IMR-90 (cell line): Measurements from ENCODE around the gene SOX12. TPM values are rescaled to one million over a fixed set of nuclear protein-coding genes. Genes with fewer than 3 reads are reported as not detected.
A peak's percentile ranks its signal among the peaks of the same experiment; 100 is the strongest.

Experiments used
- ATAC-seq: fragments of 200-7000 bp; cut with Tn5 transposase; 2 replicates; pipeline ENCODE4 v1.9.1; 2020; ENCODE audit warnings: low read depth, mild to moderate bottlenecking, moderate library complexity
- BruUV-seq: library from RNA; stranded (reverse); fragments of 400-500 nt; replicated peaks from 2 replicates; lab custom pipeline; 2021; lab: Mats Ljungman, UMichigan
- CTCF ChIA-PET: fragments of 300-600 bp; formaldehyde crosslinking; extraction: SDS; loops from one replicate; lab custom pipeline; 2021; ENCODE audit warnings: antibody characterized with exemption; lab: Yijun Ruan, JAX
- POLR2A ChIA-PET: fragments of 300-600 bp; sonication (Branson Sonifier 250); formaldehyde crosslinking; loops from one replicate; lab custom pipeline; 2022; ENCODE audit warnings: antibody characterized with exemption; ENCODE audit not compliant: unreplicated experiment; lab: Charles Lee
- DNase-seq: peaks from one replicate; pipeline ENCODE4 v3.0.0; 2013
- H2AFZ ChIP-seq: replicated peaks from 2 replicates; pipeline ENCODE3; 2013; ENCODE audit warnings: low read length, mild to moderate bottlenecking; ENCODE audit not compliant: poor library complexity
- H2AK5ac ChIP-seq: 2 replicates; pipeline ENCODE4 v1.6.1; 2013; ENCODE audit warnings: low read depth, low read length, inconsistent platforms
- H2AK9ac ChIP-seq: replicated peaks from 2 replicates; pipeline ENCODE3; 2013; ENCODE audit warnings: mild to moderate bottlenecking, low read depth, low read length, moderate library complexity; ENCODE audit not compliant: poor library complexity
- H2BK120ac ChIP-seq: 2 replicates; pipeline ENCODE4 v1.6.1; 2013; ENCODE audit warnings: low read depth, low read length, inconsistent platforms
- H2BK15ac ChIP-seq: 3 replicates; pipeline ENCODE4 v1.6.1; 2013; ENCODE audit warnings: low read depth, low read length, inconsistent platforms
- H2BK20ac ChIP-seq: 2 replicates; pipeline ENCODE4 v1.6.1; 2013; ENCODE audit warnings: low read depth, mild to moderate bottlenecking, inconsistent platforms, low read length, moderate library complexity
- H2BK5ac ChIP-seq: 2 replicates; pipeline ENCODE4 v1.6.1; 2013; ENCODE audit warnings: mild to moderate bottlenecking, low read depth, low read length, inconsistent platforms; ENCODE audit not compliant: poor library complexity, severe bottlenecking
- H3K14ac ChIP-seq: replicated peaks from 2 replicates; pipeline ENCODE4 v1.6.1; 2013; ENCODE audit warnings: low read depth, low read length, inconsistent platforms
- H3K18ac ChIP-seq: 2 replicates; pipeline ENCODE4 v1.6.1; 2013; ENCODE audit warnings: low read depth, low read length, control low read depth
- H3K23ac ChIP-seq: 2 replicates; pipeline ENCODE4 v1.6.1; 2013; ENCODE audit warnings: low read depth, low read length, inconsistent platforms
- H3K27ac ChIP-seq: 2 replicates; pipeline ENCODE4 v1.5.1; 2013; ENCODE audit warnings: mild to moderate bottlenecking, control low read depth, low read length; ENCODE audit not compliant: insufficient read depth
- H3K27me3 ChIP-seq: 2 replicates; pipeline ENCODE4 v1.6.1; 2013; ENCODE audit warnings: low read length; ENCODE audit not compliant: control insufficient read depth, insufficient read depth
- H3K36me3 ChIP-seq: 2 replicates; pipeline ENCODE4 v1.6.1; 2013; ENCODE audit warnings: low read length, mixed read lengths; ENCODE audit not compliant: control insufficient read depth, insufficient read depth
- H3K4ac ChIP-seq: 2 replicates; pipeline ENCODE4 v1.6.1; 2013; ENCODE audit warnings: low read depth, low read length, inconsistent platforms
- H3K4me1 ChIP-seq: 2 replicates; pipeline ENCODE4 v1.6.1; 2013; ENCODE audit warnings: low read length, mixed read lengths; ENCODE audit not compliant: control insufficient read depth, insufficient read depth
- H3K4me2 ChIP-seq: 2 replicates; pipeline ENCODE4 v1.6.1; 2013; ENCODE audit warnings: low read depth, mild to moderate bottlenecking, control low read depth, low read length, moderate library complexity
- H3K4me3 ChIP-seq: 2 replicates; pipeline ENCODE4 v1.5.1; 2013; ENCODE audit warnings: low read depth, mild to moderate bottlenecking, control low read depth, low read length, moderate library complexity; ENCODE audit not compliant: insufficient read depth
- H3K56ac ChIP-seq: 2 replicates; pipeline ENCODE4 v1.6.1; 2013; ENCODE audit warnings: low read length, inconsistent platforms; ENCODE audit not compliant: insufficient read depth; ENCODE audit errors: extremely low read depth
- H3K79me1 ChIP-seq, 2 experiments: 2 replicates each; pipeline ENCODE4 v1.6.1; 2013; ENCODE audit warnings: low read length in 2 of 2, inconsistent platforms in 1 of 2, low read depth in 1 of 2
- H3K9ac ChIP-seq: 2 replicates; pipeline ENCODE4 v1.6.1; 2013; ENCODE audit warnings: low read depth, low read length, control low read depth
- H3K9me1 ChIP-seq: 2 replicates; pipeline ENCODE4 v1.6.1; 2013; ENCODE audit warnings: low read length, inconsistent platforms; ENCODE audit not compliant: insufficient read depth
- H3K9me3 ChIP-seq: 2 replicates; pipeline ENCODE4 v1.6.1; 2013; ENCODE audit warnings: low read length; ENCODE audit not compliant: control insufficient read depth, insufficient read depth
- H4K20me1 ChIP-seq: 2 replicates; pipeline ENCODE4 v1.6.1; 2013; ENCODE audit warnings: low read length, inconsistent platforms; ENCODE audit not compliant: insufficient read depth
- H4K5ac ChIP-seq: 2 replicates; pipeline ENCODE4 v1.6.1; 2013; ENCODE audit warnings: mild to moderate bottlenecking, low read depth, low read length, control low read depth
- H4K8ac ChIP-seq, 2 experiments: 2 replicates each; pipeline ENCODE4 v1.6.1; 2013; ENCODE audit warnings: low read depth in 2 of 2, low read length in 2 of 2, control low read depth in 1 of 2, inconsistent platforms in 1 of 2
- H4K91ac ChIP-seq: 2 replicates; pipeline ENCODE4 v1.6.1; 2013; ENCODE audit warnings: low read depth, low read length, inconsistent platforms; ENCODE audit not compliant: insufficient read depth
- CEBPB ChIP-seq: IDR thresholded peaks from 2 replicates; pipeline ENCODE4 v1.6.1; 2012; ENCODE audit warnings: low read depth, low read length, improper control_type of control experiment
- CHD1 ChIP-seq: IDR thresholded peaks from 2 replicates; pipeline ENCODE4 v1.6.1; 2012; ENCODE audit warnings: low read depth, low read length, improper control_type of control experiment
- ELK1 ChIP-seq: fragments of 150-350 bp; IDR thresholded peaks from 2 replicates; pipeline ENCODE4 v1.6.1; 2016; ENCODE audit warnings: low read depth, mild to moderate bottlenecking, low read length, moderate library complexity, borderline replicate concordance
- FOS ChIP-seq: fragments of 150-350 bp; IDR thresholded peaks from 2 replicates; pipeline ENCODE4 v1.6.1; 2016; ENCODE audit warnings: low read depth, low read length
- MAFK ChIP-seq: IDR thresholded peaks from 2 replicates; pipeline ENCODE4 v1.6.1; 2012; ENCODE audit warnings: low read depth, low read length, improper control_type of control experiment
- MAZ ChIP-seq: IDR thresholded peaks from 2 replicates; pipeline ENCODE4 v1.6.1; 2012; ENCODE audit warnings: low read depth, mild to moderate bottlenecking, low read length, improper control_type of control experiment, moderate library complexity, borderline replicate concordance
- MXI1 ChIP-seq: IDR thresholded peaks from 2 replicates; pipeline ENCODE4 v1.6.1; 2012; ENCODE audit warnings: low read depth, mild to moderate bottlenecking, low read length, moderate library complexity, borderline replicate concordance
- NFE2L2 ChIP-seq: fragments of 150-350 bp; IDR thresholded peaks from 2 replicates; pipeline ENCODE4 v1.6.1; 2016; ENCODE audit warnings: low read depth, mild to moderate bottlenecking, low read length
- RAD21 ChIP-seq: IDR thresholded peaks from 2 replicates; pipeline ENCODE4 v1.6.1; 2012; ENCODE audit warnings: low read length, improper control_type of control experiment
- RFX5 ChIP-seq: IDR thresholded peaks from 2 replicates; pipeline ENCODE4 v1.8.0; 2012; ENCODE audit warnings: low read depth, mild to moderate bottlenecking, low read length, moderate library complexity
- SMC3 ChIP-seq: fragments of 150-350 bp; IDR thresholded peaks from 2 replicates; pipeline ENCODE4 v1.6.1; 2016; ENCODE audit warnings: low read depth, mild to moderate bottlenecking, antibody characterized with exemption, low read length, moderate library complexity
- WGBS, 2 experiments: methylation state at CpG; one replicate each; pipeline versions ENCODE4 v1.1.5 to v1.1.7; 2013; ENCODE audit warnings: missing lambda C conversion rate in 2 of 2; ENCODE audit not compliant: insufficient read length in 1 of 2; ENCODE audit errors: extremely low coverage in 2 of 2; 5-methylcytosine and 5-hydroxymethylcytosine counted together
- dilution Hi-C: fragments of 300-500 bp; cut with HindIII; formaldehyde crosslinking; loops from one replicate; pipeline ENCODE4 v1.14.3; 2018; ENCODE audit warnings: low sequenced_read_pairs; ENCODE audit not compliant: unreplicated experiment
- in situ Hi-C: fragments of 300-500 bp; cut with MboI; formaldehyde crosslinking; loops from 3 replicates; pipeline ENCODE4 v1.14.3; 2019; ENCODE audit warnings: low sequenced_read_pairs, inconsistent platforms, mixed read lengths
- intact Hi-C: fragments of 100-400 bp; cut with micrococcal nuclease; formaldehyde crosslinking; loops from 2 replicates; pipeline ENCODE4 v1.10.0; 2022
- polyA plus RNA-seq, 3 experiments: library from polyadenylated mRNA; depleted of rRNA; stranded (reverse); fragments of >200 nt; gene quantifications; 2 replicates each; pipeline ENCODE4 v1.2.3, GENCODE V29; 2012; ENCODE audit warnings: low replicate concordance in 1 of 3
- total RNA-seq: library from RNA; depleted of rRNA; stranded (reverse); fragments of >200 nt; gene quantifications from 2 replicates; pipeline ENCODE4 v1.2.3, GENCODE V29; 2012
- TF ChIP-seq, protein P1 (sequence below): fragments of 150-350 bp; IDR thresholded peaks from 2 replicates; pipeline ENCODE4 v1.6.1; 2017; ENCODE audit warnings: mild to moderate bottlenecking, antibody characterized with exemption, low read length, low read depth

Gene SOX12
- total and polyA plus RNA-seq, 2 of the 4 experiments (the other 2 are of a cell fraction): 1.1 to 6.2 TPM

- POLR2A ChIA-PET: no interaction called here
- BruUV-seq: no TSS peak
- H4K5ac ChIP-seq: no peak overlapping the region
- WGBS, 2 experiments: 76% methylated on average over 5 of the region's 13 CpGs; no CpG with 5 or more reads in 1 of the 2 experiments
- H4K20me1 ChIP-seq: peaks cover 33% of the 10 kb centered on the region
- no peak overlapping the region for H2AFZ ChIP-seq
- H2BK15ac ChIP-seq: no peak overlapping the region
- H2AK9ac ChIP-seq: peak overlapping the region; percentile 15
- no peaks in the 10 kb centered on the region for H3K9me3 ChIP-seq
- DNase-seq: no peak
- no peak for ATAC-seq
- no peak overlapping the region for H2BK120ac ChIP-seq
- H4K8ac ChIP-seq: no peak overlapping the region
- peaks cover 29 to 47% of the 10 kb centered on the region in 2 experiments for H3K79me1 ChIP-seq
- in situ Hi-C loops (no loop called here), intact Hi-C loops (no loop called here), dilution Hi-C loops (no loop called here)
- H3K4me3 ChIP-seq: no peak overlapping the region
- H2BK20ac ChIP-seq: no peak overlapping the region
- H3K27me3 ChIP-seq: no peaks in the 10 kb centered on the region
- H2BK5ac ChIP-seq: peak overlapping the region; percentile 12
- H3K23ac ChIP-seq: no peak overlapping the region
- 0 out of 2 replicates have a peak overlapping the region, but pooled peaks have one; percentile 1 for H3K14ac ChIP-seq
- H3K18ac ChIP-seq: no peak overlapping the region
- H3K9ac ChIP-seq: no peak overlapping the region
- peaks cover 22% of the 10 kb centered on the region for H3K9me1 ChIP-seq
- CTCF ChIA-PET: no interaction called here
- no peak overlapping the region; the same call in 1 of the 2 replicates for H2AK5ac ChIP-seq
- peaks cover 18% of the 10 kb centered on the region for H3K4me1 ChIP-seq
- H3K36me3 ChIP-seq: peaks cover 5% of the 10 kb centered on the region; the same call in 1 of the 2 replicates
- H3K4me2 ChIP-seq: no peak overlapping the region
- TF ChIP-seq MAFK (no peak), RAD21 (no peak), CHD1 (no peak), MXI1 (no peak), NFE2L2 (no peak), RFX5 (no peak), CEBPB (no peak), ELK1 (no peak), SMC3 (no peak), MAZ (no peak), FOS (no peak)
- TF ChIP-seq, protein P1, sequence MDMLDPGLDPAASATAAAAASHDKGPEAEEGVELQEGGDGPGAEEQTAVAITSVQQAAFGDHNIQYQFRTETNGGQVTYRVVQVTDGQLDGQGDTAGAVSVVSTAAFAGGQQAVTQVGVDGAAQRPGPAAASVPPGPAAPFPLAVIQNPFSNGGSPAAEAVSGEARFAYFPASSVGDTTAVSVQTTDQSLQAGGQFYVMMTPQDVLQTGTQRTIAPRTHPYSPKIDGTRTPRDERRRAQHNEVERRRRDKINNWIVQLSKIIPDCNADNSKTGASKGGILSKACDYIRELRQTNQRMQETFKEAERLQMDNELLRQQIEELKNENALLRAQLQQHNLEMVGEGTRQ: no peak
- no peak overlapping the region for H3K27ac ChIP-seq
- H3K56ac ChIP-seq: no peak overlapping the region
- H4K91ac ChIP-seq: no peak overlapping the region
- no peak overlapping the region for H3K4ac ChIP-seq
Observed at GRCh38 chr20:301886-302848, 23.2 kb upstream of the SOX12 start.
